Natural killer cell (primary cell): ENCODE data around the gene KRTAP5-5. TPM values are rescaled to one million over a fixed set of nuclear protein-coding genes. Genes with fewer than 3 reads are reported as not detected.
"Not testable (repeated sequence)": the region's sequence is repeated elsewhere in the genome, so short reads cannot be mapped to it uniquely, and the experiment has no call there.

Experiments
- ATAC-seq, 3 donors: fragments of 150-1000 bp in 2 of 3; fragments of 200-7000 bp in 1 of 3; cut with Tn5 transposase; 1 replicate in 1 of 3; 2 replicates in 2 of 3; pipeline ENCODE4 v1.10.0; 2021; ENCODE audit warnings: mild to moderate bottlenecking in 2 of 3, moderate library complexity in 2 of 3
- DNase-seq, 2 donors: peaks; one replicate each; pipeline versions ENCODE4 v3.0.0 to v3.0.0-alpha.2; 2013 to 2021; ENCODE audit warnings: mixed read lengths in 1 of 2
- H3K27ac ChIP-seq: one replicate; pipeline ENCODE4 v1.5.1; 2013; ENCODE audit warnings: mild to moderate bottlenecking, low read length
- H3K27me3 ChIP-seq: one replicate; pipeline ENCODE4 v1.6.1; 2013; ENCODE audit warnings: low read length; ENCODE audit not compliant: control insufficient read depth, insufficient read depth
- H3K36me3 ChIP-seq: one replicate; pipeline ENCODE4 v1.6.1; 2013; ENCODE audit warnings: low read length; ENCODE audit not compliant: control insufficient read depth, insufficient read depth
- H3K4me1 ChIP-seq: one replicate; pipeline ENCODE4 v1.6.1; 2013; ENCODE audit warnings: low read length; ENCODE audit not compliant: control insufficient read depth, insufficient read depth
- H3K4me3 ChIP-seq: one replicate; pipeline ENCODE4 v1.5.1; 2013; ENCODE audit warnings: low read length
- H3K9me3 ChIP-seq: one replicate; pipeline ENCODE4 v1.6.1; 2013; ENCODE audit warnings: low read length; ENCODE audit not compliant: control insufficient read depth, insufficient read depth
- H3K27ac Mint-ChIP-seq, 2 donors: one replicate each; pipeline ENCODE4 v1.8.0; 2022; ENCODE audit warnings: mild to moderate bottlenecking in 2 of 2, mixed read lengths in 2 of 2, moderate library complexity in 1 of 2
- H3K27me3 Mint-ChIP-seq, 2 donors: one replicate each; pipeline ENCODE4 v1.8.0; 2022; ENCODE audit warnings: low read depth in 2 of 2, mixed read lengths in 2 of 2
- H3K36me3 Mint-ChIP-seq: one replicate; pipeline ENCODE4 v1.8.0; 2022; ENCODE audit warnings: mixed read lengths
- H3K4me1 Mint-ChIP-seq, 2 donors: one replicate each; pipeline ENCODE4 v1.8.0; 2022; ENCODE audit warnings: mixed read lengths in 2 of 2
- H3K4me3 Mint-ChIP-seq: one replicate; pipeline ENCODE4 v1.8.0; 2022; ENCODE audit warnings: mild to moderate bottlenecking, moderate library complexity, mixed read lengths
- H3K9me3 Mint-ChIP-seq, 2 donors: one replicate each; pipeline ENCODE4 v1.8.0; 2022; ENCODE audit warnings: mixed read lengths in 2 of 2
- WGBS: methylation state at CpG from one replicate; pipeline ENCODE4 v1.1.7; 2013; ENCODE audit warnings: missing lambda C conversion rate; ENCODE audit not compliant: insufficient coverage; 5-methylcytosine and 5-hydroxymethylcytosine counted together
- intact Hi-C: fragments of 100-400 bp; cut with micrococcal nuclease; formaldehyde crosslinking; loops from one replicate; pipeline ENCODE4 v1.14.2; 2022
- total RNA-seq, 4 donors: library from RNA; stranded (reverse); fragments of 120-200 nt in 1 of 4; gene quantifications; one replicate each; pipeline versions ENCODE4 v1.2.3 to v1.2.4, GENCODE V29; 2013 to 2022
- TF ChIP-seq, protein P1 (sequence below): fragments of 200-600 bp; IDR thresholded peaks from one replicate; pipeline ENCODE4 v1.8.0; 2022; ENCODE audit warnings: antibody characterized with exemption

Gene KRTAP5-5
- total RNA-seq, 3 donors from 2014 or later (not counting 1 experiment from before 2014, with no cell fraction given) = not detected

DNA sequence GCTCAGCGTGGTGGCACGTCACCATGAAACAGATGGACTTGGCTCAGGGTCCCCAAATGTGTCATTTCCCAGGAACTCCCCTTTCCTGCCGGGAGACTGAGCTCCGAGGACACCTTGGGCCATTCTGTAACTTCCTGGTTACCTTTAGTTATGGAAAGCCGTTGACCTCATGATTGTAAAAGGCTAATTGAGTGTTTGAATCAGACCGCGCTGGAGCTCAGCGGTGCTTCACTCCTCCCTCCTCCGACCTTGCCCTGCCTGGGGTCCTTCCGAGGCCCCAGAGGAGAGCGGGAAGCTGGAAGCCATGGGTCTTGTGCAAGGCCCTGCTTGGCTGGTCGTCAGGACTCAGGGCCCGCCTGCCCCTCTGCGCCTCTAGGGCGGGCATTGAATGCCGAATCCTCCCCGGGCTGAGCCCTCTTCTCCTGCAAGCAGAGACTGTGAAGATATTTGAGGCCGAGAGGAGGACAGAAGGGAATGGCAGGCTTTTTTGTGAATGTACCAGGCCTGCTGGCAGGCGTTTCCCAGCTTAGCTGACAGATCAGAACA is 32.9 kb upstream of the KRTAP5-5 start:
- ATAC-seq, intact Hi-C loops, H3K27ac Mint-ChIP-seq, H3K36me3 Mint-ChIP-seq, H3K4me1 Mint-ChIP-seq, H3K36me3 ChIP-seq, H3K27me3 ChIP-seq, H3K27ac ChIP-seq, DNase-seq, H3K4me1 ChIP-seq, H3K9me3 ChIP-seq, H3K4me3 ChIP-seq, H3K9me3 Mint-ChIP-seq, H3K4me3 Mint-ChIP-seq: not testable (repeated sequence)
- WGBS = 73% methylated on average over 19 of the region's 19 CpGs
- peaks cover 37 to 55% of the 10 kb centered on the region in 2 donors for H3K27me3 Mint-ChIP-seq

DNA sequence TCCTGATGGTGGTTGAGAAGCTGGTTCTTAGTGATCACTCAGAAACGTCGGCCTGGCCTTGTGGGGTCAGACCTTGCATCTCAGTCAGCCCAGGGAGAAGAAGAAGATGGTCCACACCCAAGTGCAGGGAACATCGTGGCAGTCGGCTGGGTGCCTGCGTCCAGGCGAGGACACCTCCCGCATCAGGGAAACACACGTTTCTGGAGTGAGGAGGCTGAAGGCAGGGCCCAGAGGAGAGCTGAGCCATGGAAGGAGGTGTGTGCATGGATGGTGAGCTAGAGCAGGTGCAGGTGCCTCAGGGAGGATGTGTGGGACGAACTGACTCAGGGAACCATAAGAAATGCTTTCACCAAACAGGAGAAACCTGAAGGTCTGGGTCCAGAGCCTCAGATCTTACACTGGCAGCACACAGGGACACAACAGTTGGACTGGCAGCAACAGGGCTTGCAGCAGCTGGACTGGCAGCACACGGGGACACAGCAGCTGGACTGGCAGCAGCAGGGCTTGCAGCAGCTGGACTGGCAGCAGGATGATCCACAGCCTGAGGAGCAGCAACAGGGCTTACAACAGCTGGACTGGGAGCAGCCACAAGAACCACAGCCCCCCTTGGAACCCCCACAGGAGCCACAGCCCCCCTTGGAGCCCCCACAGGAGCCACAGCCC is 32.1 kb upstream of the KRTAP5-5 start:
- Histone ChIP-seq H3K9me3 (no peaks in the 10 kb centered on the region), H3K4me3 (no peak overlapping the region), H3K36me3 (no peaks in the 10 kb centered on the region), H3K4me1 (no peaks in the 10 kb centered on the region), H3K27ac (no peak overlapping the region), H3K27me3 (no peaks in the 10 kb centered on the region)
- no peaks in the 10 kb centered on the region for H3K9me3 Mint-ChIP-seq
- DNase-seq = no peak
- no peak for ATAC-seq
- H3K27ac Mint-ChIP-seq = no peak overlapping the region
- 85% methylated on average over 10 of the region's 10 CpGs for WGBS
- peaks cover 41 to 62% of the 10 kb centered on the region in 2 donors for H3K27me3 Mint-ChIP-seq
- H3K4me3 Mint-ChIP-seq = no peak overlapping the region
- H3K4me1 Mint-ChIP-seq = peaks cover 7 to 9% of the 10 kb centered on the region in 2 donors
- TF ChIP-seq, protein P1, sequence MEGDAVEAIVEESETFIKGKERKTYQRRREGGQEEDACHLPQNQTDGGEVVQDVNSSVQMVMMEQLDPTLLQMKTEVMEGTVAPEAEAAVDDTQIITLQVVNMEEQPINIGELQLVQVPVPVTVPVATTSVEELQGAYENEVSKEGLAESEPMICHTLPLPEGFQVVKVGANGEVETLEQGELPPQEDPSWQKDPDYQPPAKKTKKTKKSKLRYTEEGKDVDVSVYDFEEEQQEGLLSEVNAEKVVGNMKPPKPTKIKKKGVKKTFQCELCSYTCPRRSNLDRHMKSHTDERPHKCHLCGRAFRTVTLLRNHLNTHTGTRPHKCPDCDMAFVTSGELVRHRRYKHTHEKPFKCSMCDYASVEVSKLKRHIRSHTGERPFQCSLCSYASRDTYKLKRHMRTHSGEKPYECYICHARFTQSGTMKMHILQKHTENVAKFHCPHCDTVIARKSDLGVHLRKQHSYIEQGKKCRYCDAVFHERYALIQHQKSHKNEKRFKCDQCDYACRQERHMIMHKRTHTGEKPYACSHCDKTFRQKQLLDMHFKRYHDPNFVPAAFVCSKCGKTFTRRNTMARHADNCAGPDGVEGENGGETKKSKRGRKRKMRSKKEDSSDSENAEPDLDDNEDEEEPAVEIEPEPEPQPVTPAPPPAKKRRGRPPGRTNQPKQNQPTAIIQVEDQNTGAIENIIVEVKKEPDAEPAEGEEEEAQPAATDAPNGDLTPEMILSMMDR = no peak
- H3K36me3 Mint-ChIP-seq = no peaks in the 10 kb centered on the region
- intact Hi-C loops = no loop called here

DNA sequence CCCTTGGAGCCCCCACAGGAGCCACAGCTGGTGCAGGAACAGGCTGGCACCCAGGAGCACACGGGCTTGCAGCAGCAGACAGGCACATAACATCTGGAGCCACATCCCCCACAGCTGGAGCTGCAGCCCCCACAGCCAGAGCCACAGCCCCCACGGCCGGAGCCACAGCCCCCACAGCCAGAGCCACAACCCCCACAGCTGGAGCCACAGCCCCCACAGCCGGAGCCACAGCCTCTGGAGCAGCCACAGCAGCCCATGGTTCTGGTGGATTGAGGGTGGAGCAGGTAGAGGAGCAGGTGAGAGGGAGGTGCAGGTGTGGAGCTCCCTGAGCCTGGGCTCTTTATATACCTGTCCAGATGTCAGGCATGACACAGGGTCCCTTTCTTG is 31.6 kb upstream of the KRTAP5-5 start, which contains the start of gene KRTAP5-2:
Gene KRTAP5-2, minus strand, starts transcription at position 301 of the 387 bp plus-strand sequence. Its CDS starts 44 bp downstream, at position 257.
- no peaks in the 10 kb centered on the region for H3K27me3 ChIP-seq
- no peaks in the 10 kb centered on the region for H3K36me3 ChIP-seq
- ATAC-seq (no peak), DNase-seq (no peak)
- no peaks in the 10 kb centered on the region for H3K9me3 ChIP-seq
- H3K4me1 ChIP-seq = no peaks in the 10 kb centered on the region
- Mint-ChIP-seq H3K36me3 (no peaks in the 10 kb centered on the region), H3K27ac (no peak within 1 kb of the TSS), H3K9me3 (no peaks in the 10 kb centered on the region), H3K4me1 (peaks cover 7 to 9% of the 10 kb centered on the region in 2 donors), H3K4me3 (no peak within 1 kb of the TSS), H3K27me3 (peaks cover 42 to 62% of the 10 kb centered on the region in 2 donors)
- TF ChIP-seq, protein P1 = no peak
- H3K27ac ChIP-seq = no peak within 1 kb of the TSS
- intact Hi-C loops = no loop called here
- no peak within 1 kb of the TSS for H3K4me3 ChIP-seq
- 0% methylated on average over 1 of the region's 4 CpGs for WGBS

DNA sequence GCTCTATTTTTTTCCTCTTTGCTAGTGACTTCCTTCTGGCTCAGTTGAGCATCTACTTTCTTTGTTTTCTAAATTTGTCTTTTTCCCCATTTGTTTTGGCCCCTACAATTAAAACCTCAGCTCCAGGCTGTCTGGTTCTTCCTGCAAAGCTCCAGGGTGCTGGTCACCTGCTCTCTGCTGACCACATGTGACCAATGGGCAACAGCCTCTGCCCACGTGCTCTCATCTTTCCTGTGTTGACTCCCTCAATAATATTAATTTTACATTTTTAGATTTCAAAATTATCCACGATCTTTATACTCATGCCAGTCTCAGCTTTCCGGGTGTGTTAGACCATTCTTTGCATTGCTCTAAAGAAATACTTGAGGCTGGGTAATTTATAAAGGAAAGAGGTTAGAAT is 31.2 kb upstream of the KRTAP5-5 start:
- H3K27ac ChIP-seq, H3K9me3 Mint-ChIP-seq, ATAC-seq, H3K9me3 ChIP-seq, DNase-seq, H3K27me3 ChIP-seq, H3K4me1 ChIP-seq, H3K36me3 ChIP-seq, H3K4me1 Mint-ChIP-seq, H3K4me3 ChIP-seq, H3K27ac Mint-ChIP-seq, H3K4me3 Mint-ChIP-seq, H3K36me3 Mint-ChIP-seq, intact Hi-C loops: not testable (repeated sequence)
- peaks cover 45 to 62% of the 10 kb centered on the region in 2 donors for H3K27me3 Mint-ChIP-seq
- WGBS = 87% methylated on average over 2 of the region's 3 CpGs
